Activated T-cell treated with anti-CD3 and anti-CD28 coated beads for 48 hours (primary cell): Measurements from ENCODE around the gene CAMK2D.
"Not testable (repeated sequence)": the region's sequence is repeated elsewhere in the genome, so short reads cannot be mapped to it uniquely, and the experiment has no call there.

ENCODE experiments used
- DNase-seq: peaks from one replicate; pipeline ENCODE4 v3.0.0-alpha.2; 2020; ENCODE audit warnings: low read depth

Gene CAMK2D

DNA sequence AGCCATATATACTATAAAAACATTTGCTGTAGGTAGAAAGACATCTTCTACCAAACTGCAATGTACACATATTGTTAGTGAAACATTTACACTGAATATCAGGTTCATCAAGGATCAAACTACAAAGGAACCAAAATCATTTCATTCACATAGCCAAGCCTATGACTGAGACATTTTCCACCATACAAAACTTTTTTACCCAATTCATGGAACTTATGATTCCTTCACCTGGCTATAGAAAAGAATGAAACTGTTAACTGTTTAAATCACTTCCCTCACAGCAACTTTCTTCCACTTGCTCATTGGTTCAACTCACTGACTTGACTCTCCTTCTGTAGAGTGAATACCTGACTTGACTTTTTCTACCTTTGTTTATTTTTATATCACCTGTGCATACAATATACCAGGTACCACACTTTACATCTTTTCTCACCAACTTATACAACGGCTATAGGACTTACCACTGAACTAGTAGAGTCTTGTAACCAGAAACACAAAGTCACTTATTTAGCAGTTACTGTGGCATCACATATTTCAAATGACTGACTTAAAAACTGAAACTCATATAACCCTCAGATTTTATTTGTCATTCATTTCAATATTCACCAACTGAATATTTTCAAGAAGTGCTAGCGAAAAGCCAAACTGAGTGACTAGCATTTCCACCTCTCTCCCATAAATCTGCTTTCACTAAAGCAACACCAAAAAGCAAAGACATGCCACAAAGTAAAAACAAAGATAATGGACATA lies 30.9 kb downstream of the CAMK2D start:
- DNase-seq: no peak

DNA sequence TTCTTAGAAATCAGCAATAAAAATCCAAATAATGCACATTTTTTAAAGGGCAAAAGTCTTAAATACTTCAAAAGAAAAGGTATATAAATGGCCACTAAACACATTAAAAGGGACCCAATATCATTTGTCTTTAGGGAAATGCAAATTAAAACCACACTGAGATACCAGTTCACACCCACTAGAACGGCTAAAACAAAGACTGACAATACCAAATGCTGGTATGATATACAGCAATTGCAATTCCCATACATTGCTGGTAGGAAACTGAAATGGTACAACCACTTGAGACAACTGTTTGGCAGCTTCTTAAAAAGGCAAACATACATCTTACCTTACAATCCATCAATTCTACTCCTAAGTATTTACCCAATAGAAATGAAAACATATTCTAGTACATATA lies 33.7 kb downstream of the CAMK2D start:
- DNase-seq: no peak

DNA sequence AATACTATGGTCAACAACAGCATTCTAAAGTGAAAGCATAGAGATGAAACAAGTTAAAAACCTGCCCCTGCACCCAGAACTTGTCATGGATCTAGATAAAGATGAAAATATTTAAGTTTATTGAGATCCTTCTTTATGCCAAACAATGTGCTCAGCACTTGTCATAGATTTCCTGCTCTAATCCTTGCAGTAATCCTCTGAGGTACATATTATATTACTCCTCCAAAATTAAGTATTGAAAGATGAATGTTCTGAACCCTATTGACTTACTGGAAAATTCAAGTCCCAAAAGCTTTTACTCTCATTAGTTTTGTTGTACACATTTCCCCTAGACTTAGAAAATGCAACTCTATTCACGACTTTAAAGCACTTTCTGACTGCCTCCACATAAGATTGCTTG lies 35.6 kb downstream of the CAMK2D start:
- DNase-seq: no peak

DNA sequence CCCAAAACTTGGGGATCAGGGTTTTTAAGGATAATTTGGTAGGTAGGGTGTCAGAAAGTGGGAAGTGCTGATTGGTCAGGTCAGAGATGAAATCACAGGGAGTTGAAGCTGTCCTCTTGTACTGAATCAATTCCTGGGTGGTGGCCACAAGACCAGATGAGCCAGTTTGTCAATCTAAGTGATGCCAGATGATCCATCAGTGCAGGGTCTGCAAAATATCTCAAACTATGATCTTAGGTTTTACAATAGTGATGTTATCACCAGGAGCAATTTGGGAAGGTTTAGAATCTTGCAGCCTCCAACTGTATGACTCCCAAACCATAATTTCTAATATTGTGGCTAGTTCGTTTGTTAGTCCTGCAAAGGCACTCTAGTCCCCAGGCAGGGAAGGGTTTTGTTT lies 43.3 kb downstream of the CAMK2D start:
- no peak for DNase-seq

DNA sequence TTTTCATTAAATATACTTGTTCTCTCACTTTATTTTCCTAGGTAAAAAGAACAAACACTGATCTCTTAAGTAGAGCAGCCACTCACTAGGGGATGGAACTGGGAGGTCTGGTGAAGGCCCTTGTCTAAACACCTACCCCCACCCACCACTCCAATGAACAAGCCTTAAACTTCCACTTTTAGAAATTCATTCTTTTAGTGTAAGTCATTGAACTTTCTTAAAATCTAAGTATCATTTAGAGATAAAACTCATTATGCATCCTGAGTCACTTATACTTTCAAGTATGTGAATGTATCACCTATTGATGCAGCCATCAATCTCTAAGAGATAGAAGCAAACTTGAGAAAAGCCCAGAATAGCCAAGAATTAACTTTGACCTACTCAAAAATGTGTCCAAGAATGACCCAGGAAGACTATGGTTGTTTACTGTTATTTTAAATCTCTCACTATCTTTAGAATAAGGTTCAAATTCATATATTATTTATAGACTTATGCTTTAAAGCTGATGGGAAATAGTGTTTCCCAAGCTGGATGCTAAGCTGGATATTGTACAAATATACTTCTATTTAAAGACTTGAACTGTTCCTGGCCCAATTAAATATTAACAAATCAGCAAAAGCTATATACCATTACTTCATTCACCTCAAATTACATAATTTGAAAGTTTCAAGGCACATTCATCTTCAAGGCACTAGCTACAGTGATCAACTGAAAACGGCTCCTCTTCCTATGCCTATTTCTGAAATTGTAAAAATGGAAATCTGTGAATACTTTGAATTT lies 49.5 kb downstream of the CAMK2D start:
- DNase-seq: no peak

DNA sequence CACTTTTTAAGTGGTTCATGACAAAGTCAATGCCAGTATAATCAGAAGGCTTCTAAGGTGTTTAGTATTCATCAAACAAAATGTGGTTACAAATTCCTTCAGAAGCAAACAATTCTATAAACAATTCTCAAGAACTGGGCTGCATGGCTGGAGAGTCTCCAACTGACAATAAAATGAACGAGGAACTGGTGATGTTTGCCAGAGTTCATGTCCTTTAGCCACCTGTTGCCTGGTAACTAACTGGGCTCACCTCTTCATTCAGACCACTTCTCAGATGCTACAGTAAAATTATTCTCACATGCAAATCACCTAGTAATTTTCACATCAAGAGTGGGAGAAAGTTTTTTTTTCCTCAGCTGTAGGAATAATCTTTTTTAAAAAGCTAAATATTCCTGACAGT lies 53.3 kb downstream of the CAMK2D start:
- no peak for DNase-seq

DNA sequence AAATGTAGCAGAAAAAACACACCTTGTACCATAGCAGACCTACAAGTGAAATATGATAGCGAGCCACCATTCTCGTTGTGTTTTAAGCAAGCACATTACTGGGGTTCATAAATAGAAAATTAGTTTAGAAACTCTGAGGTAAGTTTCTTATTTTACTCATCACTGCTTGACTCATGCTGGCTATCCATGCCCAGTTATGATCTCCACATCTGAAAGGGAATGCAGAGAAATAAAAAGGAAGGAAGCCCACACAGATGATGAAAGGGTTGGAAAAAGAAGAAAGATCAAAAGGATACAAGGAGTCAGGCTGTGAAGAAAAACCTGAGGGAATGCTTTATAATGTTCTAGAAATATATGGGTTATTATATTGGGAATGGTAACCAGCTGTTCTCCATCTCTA lies 54.5 kb downstream of the CAMK2D start:
- no peak for DNase-seq

DNA sequence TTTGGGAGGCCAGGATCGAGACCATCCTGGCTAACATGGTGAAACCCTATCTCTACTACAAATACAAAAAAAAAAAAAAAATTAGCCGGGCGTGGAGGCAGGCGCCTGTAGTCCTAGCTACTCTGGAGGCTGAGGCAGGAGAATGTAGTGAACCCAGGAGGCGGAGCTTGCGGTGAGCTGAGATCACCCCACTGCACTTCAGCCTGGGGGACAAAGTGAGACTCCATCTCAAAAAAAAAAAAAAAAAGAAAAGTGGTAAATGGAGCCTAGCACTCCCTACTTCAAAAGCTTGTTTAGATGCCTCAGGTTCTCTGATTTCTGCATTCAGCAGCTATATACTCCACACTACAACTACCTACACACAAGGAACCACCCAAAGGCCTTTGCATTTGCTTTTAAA lies 56.4 kb downstream of the CAMK2D start:
- not testable (repeated sequence) for DNase-seq

DNA sequence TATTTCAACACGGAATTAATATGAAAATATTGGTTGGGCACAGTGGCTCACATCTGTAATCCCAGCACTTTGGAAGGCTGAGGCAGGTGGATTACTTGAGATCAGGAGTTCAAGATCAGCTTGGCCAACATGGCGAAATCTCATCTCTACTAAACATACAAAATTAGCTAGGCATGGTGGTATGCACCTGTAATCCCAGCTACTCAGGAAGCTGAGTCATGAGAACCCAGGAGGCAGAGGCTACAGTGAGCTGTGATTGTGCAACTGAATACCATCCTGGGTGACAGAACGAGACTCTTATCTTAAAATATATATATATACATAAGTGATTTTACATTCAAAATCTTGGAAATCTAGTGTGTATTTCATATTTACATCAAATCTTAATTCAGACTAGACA lies 58.9 kb downstream of the CAMK2D start:
- DNase-seq: not testable (repeated sequence)

DNA sequence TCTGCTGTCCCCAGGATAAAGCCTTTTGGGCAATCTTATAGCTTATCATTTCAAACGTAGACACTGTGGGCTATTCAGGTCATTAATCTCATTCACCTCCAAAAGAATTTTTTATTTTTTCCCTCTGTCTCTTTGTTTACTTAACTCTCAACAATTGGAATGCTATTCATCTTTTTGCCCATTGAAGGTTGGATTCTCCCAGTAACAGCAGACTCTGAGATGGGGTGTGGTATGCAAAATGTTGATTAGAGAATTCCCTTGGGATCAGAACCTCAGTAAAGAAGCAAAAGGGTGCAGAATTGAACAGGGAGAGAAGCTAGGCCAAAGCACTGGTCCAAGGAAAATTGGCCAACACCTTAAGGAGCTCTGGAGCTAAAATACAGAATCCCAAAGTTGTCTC lies 60.4 kb downstream of the CAMK2D start:
- DNase-seq: no peak

DNA sequence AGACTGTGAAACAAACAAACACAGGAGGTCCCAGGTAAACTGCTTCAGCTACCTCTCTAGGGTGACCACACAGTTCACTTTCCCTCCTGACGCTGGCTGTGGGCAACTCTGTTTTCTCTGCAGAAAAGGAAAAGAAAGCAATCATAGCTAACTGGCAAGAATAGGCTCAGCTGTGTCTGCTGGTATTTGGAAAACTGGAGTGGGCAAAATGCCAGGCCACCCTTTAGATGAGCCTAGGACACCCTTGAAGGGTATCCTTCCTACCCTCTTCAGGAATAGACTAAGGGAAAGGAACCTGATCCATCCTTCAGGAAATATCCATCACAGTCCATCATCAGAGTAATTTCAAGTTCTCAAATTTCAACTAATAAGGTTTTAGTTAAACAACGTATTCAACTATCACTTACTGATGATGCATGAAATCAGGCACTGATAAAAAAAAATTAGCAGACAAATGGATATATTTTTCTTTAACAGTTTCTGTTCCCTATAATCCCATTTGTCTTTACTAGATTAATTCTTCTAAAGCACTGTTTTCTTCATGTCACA lies 60.9 kb downstream of the CAMK2D start:
- no peak for DNase-seq

DNA sequence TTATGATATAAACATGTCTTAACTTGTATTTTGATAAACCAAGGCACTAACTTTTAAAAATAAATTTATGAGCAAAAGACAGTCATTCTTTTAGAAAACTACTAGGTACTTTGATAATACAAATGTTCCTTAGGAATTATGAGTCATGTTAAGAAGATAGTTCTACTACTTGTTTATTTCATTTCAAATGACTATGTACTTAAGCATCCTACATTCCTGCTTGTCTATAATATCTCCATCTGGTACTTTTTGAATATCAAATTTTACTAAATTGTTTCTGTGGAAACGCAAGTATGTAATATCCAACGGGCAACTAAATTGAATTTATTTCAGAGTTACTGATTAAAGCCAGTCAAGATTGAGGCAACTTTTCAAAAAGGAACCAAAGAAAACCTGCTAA lies 61.8 kb downstream of the CAMK2D start:
- no peak for DNase-seq

DNA sequence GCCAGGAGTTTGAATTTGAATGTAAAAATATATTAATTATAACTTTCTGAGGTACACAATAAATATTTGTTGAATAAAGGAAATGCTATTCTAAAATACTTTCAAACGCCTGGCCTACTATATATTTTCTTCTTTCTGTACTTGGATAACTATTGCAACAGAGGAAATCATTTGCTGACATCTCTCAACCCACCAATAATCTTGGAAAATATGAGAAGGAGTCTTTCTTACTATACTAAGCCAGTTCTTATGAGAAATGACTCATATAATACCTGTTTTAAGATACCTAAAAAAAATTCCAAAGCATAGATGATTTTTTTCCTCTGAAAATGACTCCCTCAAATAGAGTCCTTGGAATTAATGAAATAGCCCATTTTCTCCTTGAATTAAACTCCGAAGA lies 64.1 kb downstream of the CAMK2D start:
- no peak for DNase-seq

DNA sequence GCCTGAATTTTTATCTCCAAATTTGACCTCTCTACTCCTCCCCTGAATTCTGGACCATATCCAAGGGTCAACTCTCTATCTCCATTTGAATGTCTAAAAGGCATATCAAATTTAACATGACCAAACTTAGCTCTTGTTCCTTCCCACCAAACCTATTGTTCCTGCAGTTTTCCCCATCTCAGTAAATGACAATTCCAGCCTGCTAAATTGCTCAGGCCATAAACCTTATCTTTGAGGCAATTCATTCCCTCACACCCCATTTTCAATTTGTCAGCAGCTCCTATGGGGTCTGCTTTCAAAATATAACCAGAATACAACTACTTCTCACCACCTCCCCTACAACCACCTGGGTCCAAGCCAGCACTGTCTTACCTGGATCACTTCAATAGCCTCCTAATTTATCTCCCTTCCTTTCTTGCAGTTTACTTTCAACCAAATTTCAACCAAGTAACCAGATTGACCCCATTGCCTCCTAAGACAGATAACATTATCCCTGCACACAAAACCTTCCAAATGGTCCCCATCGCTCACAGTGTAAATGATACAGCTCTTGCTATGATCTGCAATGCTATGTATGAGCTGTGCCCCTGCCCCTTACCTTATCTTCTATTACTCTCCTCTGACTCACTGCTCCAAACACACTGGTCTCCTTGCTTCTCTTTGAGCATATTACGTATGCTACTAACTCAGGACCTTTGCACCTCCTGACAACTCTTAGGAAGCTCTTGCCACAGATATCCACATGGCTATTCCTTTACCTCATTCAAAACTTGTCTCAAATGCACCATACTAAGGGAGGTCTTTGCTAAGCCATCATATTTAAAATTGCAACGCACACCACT lies 66.0 kb downstream of the CAMK2D start:
- DNase-seq: no peak

DNA sequence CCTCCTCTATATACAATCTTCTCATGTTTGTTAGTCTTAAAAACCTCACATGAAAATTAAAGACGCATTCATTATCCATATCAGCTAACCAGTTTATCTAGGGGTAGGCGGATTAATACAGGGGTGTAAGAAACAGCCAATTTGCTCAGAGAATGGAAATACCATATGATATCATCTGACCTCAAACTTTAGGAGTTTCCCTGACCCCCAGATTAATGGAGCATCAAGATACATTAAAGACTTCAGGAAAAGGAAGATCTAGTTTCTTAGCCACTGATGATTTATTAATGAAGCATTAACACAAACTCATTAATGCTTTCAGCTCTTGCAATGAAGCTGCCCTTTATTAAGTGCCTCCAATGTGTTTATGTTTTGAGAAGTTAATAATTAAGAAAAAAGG lies 67.5 kb downstream of the CAMK2D start:
- DNase-seq: no peak

DNA sequence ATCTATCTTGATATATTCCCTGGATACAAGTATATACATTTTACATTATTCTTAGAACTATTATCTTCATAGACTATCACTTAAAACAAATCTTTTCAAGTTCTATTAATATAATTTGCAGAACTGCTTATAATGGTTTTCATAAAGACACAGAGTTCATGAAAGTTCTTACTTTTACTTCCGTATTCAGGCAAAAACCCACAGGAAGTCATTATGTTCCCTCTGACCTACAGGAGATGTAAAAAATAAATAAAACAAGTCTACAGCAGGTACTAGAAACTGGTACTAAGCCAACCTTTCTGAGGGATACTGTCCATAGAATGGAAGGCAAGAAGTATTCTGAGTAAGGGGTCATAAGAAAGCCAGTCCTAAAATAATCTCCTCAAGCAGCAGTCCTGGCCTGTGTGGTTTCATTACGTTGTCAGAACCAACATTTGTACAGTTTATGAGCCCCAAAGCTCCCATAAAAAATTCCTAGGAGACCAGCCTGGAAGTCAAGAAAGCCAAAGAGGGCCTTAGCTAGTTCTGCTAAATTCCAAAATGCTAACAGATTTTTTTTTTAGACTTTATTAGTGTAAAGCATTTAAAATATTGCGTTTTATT lies 68.6 kb downstream of the CAMK2D start:
- DNase-seq: no peak

DNA sequence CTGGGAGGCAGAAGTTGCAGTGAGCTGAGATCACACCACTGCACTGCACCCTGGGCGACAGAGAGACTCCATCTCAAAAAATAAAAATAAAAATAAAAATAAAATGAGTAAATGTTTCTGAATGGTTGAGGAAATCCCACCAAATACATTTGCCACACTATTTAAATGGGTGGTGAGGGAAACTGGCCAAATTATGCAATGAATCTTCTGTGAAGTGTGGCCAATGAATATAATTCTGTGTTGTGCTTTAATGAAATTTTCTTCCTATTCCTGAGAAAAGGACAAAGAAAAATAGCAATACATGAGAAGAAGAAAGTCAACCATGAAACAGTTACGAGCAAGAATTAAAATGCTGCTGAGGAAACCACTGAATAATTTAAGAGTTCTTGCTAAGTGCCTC lies 69.9 kb downstream of the CAMK2D start:
- DNase-seq: no peak

DNA sequence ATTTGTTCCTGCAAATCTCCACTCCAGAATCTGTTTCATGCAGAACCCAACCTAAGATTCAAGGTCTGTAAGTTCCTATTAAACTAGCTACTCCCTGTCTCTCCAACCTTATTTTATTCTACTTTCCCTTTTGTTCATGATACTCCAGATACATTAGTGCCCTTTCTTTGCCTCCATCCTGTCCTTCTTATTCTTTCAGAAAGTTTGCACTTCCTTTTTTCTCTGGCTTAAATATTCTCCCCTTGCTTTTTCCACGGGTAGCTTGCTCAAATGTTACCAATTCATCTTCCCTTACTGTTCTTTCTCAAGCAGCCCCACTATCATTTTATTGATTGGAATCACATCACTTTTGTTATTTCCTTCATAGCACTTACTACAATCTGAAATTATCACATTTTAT lies 72.1 kb downstream of the CAMK2D start:
- DNase-seq: no peak

DNA sequence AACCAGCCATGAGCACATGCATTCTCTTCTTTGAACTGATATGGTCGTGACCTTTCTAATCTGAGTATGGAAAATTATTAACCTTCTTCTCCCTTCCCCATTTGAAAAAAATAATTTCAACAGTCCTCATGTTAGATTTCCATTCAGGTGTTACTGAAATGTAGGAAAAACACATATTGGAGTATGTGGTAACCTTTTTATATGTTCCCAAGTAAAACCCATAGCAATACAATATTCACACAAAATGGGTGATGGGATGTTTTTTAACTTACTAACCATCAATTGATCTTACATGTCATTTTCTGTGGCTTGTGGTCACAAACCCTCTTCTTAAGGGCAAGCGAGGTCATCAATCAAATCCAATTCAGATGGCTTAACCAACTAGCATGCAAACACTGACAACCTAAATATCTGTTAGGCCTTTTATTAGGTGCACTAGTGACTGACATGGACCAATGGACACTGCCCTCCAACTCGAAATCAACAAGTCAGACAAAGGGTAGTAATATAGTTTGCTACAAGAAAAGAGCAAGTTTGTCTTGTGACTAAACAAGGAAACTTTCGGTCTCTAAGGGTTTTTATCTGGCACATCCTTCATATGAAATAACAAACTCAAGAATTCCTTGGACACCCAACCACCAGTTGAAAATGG lies 74.3 kb downstream of the CAMK2D start:
- DNase-seq: no peak

DNA sequence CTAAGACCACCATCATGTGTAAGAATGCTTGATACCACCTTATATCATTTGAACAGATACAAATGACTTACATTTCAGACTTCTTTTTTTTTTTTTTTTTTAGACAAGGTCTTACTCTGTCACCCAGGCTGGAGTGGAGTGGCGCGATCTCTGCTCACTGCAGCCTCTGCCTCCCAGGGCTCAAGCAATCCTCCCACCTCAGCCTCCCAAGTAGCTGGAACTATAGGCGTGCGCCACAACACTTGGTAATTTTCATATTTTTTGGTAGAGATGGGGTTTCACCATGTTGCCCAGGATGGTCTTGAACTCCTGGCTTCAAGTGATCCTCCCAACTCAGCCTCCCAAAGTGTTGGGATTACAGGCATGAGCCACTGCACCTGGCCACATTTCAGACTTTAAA lies 76.4 kb downstream of the CAMK2D start:
- not testable (repeated sequence) for DNase-seq

DNA sequence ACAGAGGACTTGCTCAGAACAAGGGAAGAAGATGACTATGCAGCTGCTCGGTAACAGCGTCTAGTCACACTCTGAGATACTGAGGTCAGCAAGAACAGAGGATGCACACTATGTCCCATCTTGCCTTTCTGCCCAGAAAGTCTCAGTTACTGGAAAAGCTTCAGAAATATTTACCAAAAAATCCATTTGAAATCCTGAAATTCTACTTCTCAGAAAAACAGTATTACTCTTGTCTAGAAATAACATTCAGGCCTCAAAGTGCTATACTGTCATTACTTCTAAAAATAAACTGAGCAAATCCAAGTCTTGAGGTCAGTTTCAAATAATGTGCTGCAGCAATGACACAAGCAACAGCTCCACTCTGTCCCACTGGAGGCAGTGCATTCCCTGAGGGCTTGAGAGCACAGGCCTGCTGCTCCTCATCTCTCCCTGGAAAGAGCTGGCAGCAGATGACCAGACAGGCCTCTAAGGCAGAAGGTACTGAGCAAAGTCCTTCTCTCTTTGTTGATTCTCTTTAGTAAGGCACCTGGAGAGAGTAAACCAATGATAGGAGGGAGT lies 76.9 kb downstream of the CAMK2D start:
- DNase-seq: no peak
